Fibroblast of mammary gland (primary cell): ENCODE results near the gene KLC1.

Experiments used
- DNase-seq: peaks from one replicate; pipeline ENCODE4 v3.0.0-alpha.2; 2010; ENCODE audit warnings: low read depth
- H3K4me3 ChIP-seq: 2 replicates; pipeline ENCODE4 v1.5.1; 2011; ENCODE audit warnings: low read depth, mild to moderate bottlenecking, low read length, moderate library complexity; ENCODE audit not compliant: control insufficient read depth
- CTCF ChIP-seq: conservative IDR thresholded peaks from 2 replicates; pipeline ENCODE4 v1.5.1; 2011; ENCODE audit warnings: low read depth, low read length, inconsistent platforms; ENCODE audit not compliant: control insufficient read depth, insufficient read depth

Gene KLC1

GRCh38 chr14:103624860-103625259 is 4.2 kb upstream of the KLC1 start:
- no peak for TF ChIP-seq CTCF
- no peak overlapping the region for H3K4me3 ChIP-seq
- DNase-seq = peak; percentile 73

DNA sequence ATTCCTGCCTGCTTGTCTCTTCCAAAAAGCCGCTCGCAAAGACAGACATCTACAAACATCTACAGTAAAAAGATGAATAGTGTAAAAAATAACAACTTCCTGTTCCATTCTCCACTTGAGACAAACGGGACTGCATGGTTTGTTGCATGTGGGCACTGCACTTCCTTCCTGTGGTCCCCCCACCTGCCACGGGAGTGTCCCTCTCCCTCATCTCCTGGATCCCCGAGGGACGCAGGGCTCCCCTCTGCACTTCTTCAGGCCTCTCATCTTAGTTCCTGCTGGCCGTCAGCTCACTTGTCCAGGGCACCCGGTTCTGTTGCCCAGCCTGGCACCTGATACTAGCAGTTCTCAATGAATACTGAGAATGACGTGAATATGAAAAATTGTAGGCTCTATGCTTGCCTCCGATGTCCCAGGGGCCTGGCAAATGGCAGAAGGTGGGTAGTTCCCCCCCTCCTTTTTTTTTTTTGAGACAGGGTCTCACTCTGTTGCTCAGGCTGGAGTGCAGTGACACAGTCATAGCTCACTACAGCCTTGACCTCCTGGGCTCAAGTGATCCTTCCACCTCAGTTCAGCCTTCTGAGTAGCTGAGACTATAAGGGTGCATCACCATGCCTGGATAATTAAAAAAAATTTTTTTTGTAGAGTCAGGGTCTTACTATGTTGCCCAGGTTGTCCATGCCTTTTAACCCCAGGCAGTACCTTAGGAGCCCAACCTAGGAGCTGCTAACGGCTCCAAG is 3.5 kb upstream of the KLC1 start:
- no peak for DNase-seq
- TF ChIP-seq CTCF = no peak
- no peak overlapping the region for H3K4me3 ChIP-seq

DNA sequence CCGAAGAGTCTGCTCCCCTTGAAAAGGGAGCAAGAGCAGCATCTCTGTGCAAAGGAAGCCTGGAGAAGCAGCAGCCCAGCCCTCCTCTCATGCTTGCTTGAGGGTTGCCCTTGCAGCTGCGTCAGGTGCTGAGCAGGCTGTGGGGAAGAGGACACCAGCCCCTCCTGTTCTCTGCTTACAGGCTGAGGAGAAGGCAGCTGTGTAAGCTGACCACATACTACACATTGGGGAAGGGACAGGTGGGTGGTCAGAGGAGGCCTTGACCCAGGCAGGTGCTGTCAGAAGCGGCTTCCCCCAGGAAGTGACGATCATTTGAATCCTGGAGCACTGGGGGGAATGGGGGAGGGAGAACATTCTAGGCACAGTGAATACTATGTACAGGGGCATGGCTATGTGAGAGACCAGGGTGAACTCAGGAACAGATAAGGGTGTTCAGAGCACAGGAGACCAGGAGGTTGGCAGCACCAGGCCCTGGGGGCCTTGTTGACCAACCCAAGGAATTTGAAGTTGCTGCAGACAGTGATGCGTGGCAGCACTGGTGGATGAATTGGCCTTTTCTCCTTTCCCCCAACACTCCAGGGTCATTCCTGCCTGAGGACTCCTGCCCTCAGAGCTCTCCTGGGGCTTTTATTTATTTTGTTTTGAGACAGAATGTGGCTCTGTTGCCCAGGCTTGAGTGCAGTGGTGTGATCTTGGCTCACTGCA is 2.7 kb upstream of the KLC1 start:
- DNase-seq = no peak
- H3K4me3 ChIP-seq = no peak overlapping the region
- TF ChIP-seq CTCF = no peak

GRCh38 chr14:103627073-103628025 is 1.7 kb upstream of the KLC1 start:
- no peak overlapping the region for H3K4me3 ChIP-seq
- no peak for DNase-seq
- no peak for TF ChIP-seq CTCF

GRCh38 chr14:103628221-103628683 is 759 bp upstream of the KLC1 start:
- peak overlapping the region; percentile 75 for H3K4me3 ChIP-seq
- peak; percentile 81 for DNase-seq
- TF ChIP-seq CTCF = no peak

GRCh38 chr14:103629503-103630121 is 601 bp downstream of the KLC1 start:
- H3K4me3 ChIP-seq = peak overlapping the region; percentile 75
- DNase-seq = no peak
- no peak for TF ChIP-seq CTCF
